ENCODE results near the gene GALNT10. TPM values are rescaled to one million over a fixed set of nuclear protein-coding genes. Genes with fewer than 3 reads are reported as not detected.

The GALNT10 gene
- total and polyA plus RNA-seq, 2 of the 4 experiments (the other 2 are of a cell fraction): 46.2 to 67.0 TPM

DNA sequence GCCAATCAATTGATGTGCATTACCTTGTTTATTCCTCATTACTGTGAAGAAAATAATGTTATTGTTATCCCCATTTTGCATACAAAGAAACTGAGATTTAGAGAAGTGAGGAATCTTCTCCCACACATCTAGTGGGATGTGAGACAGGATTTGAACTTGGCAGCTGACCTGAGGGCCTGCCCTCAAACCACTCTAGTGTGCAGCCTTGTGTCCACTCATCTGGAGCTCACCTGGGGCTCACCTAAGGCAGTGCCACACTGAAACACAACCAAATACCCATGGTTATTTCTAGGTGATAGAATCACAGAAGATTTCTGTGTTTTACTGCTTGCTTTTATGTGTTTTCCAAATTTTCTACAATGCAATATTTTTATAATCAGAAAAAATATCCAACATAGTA lies 160.6 kb downstream of the GALNT10 start:
- no peak overlapping the region for H2AK5ac ChIP-seq (ENCODE audit: low read depth, low read length)
- ATAC-seq (ENCODE audit: low read depth) (no peak), DNase-seq (no peak)
- H3K4me2 ChIP-seq (ENCODE audit: low read depth, low read length): no peak overlapping the region
- no peak overlapping the region for H3K56ac ChIP-seq (ENCODE audit: extremely low read depth, insufficient read depth, low read length)
- in situ Hi-C loops (cut with MboI; ENCODE audit: low sequenced_read_pairs): no loop called here
- POLR2A ChIA-PET (ENCODE audit: unreplicated experiment): no interaction called here
- H4K8ac ChIP-seq (ENCODE audit: low read depth in 2 of 2, low read length in 2 of 2): no peak overlapping the region
- peaks cover 19% of the 10 kb centered on the region for H3K4me1 ChIP-seq (ENCODE audit: control insufficient read depth, insufficient read depth, low read length)
- no peak overlapping the region for H3K9ac ChIP-seq (ENCODE audit: low read depth, low read length)
- peaks cover 12 to 50% of the 10 kb centered on the region in 2 experiments; a peak in 3 of 4 replicates for H3K79me1 ChIP-seq (ENCODE audit: low read depth in 1 of 2, low read length in 2 of 2)
- no peaks in the 10 kb centered on the region for H4K20me1 ChIP-seq (ENCODE audit: insufficient read depth, low read length)
- peaks cover 30% of the 10 kb centered on the region for H3K9me1 ChIP-seq (ENCODE audit: insufficient read depth, low read length)
- H3K27me3 ChIP-seq (ENCODE audit: control insufficient read depth, insufficient read depth, low read length): no peaks in the 10 kb centered on the region
- no peak overlapping the region for H3K14ac ChIP-seq (replicated peaks; ENCODE audit: low read depth, low read length)
- H2BK120ac ChIP-seq (ENCODE audit: low read depth, low read length): no peak overlapping the region
- no peak overlapping the region for H3K27ac ChIP-seq (ENCODE audit: insufficient read depth, low read length)
- H3K36me3 ChIP-seq (ENCODE audit: control insufficient read depth, insufficient read depth, low read length): no peaks in the 10 kb centered on the region
- BruUV-seq (replicated peaks): no TSS peak
- intact Hi-C loops (cut with micrococcal nuclease): no loop called here
- no peak overlapping the region for H2BK5ac ChIP-seq (ENCODE audit: low read depth, low read length, poor library complexity, severe bottlenecking)
- H3K9me3 ChIP-seq (ENCODE audit: control insufficient read depth, insufficient read depth, low read length): no peaks in the 10 kb centered on the region
- TF ChIP-seq, protein P1, sequence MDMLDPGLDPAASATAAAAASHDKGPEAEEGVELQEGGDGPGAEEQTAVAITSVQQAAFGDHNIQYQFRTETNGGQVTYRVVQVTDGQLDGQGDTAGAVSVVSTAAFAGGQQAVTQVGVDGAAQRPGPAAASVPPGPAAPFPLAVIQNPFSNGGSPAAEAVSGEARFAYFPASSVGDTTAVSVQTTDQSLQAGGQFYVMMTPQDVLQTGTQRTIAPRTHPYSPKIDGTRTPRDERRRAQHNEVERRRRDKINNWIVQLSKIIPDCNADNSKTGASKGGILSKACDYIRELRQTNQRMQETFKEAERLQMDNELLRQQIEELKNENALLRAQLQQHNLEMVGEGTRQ (IDR thresholded peaks at IDR 0.05; ENCODE audit: low read depth, low read length): no peak
- TF ChIP-seq RCOR1 (IDR thresholded peaks at IDR 0.05; ENCODE audit: insufficient replicate concordance, low read length) (no peak), CHD1 (IDR thresholded peaks at IDR 0.05; ENCODE audit: low read depth, low read length) (no peak), MAZ (IDR thresholded peaks at IDR 0.05; ENCODE audit: borderline replicate concordance, low read depth, low read length) (no peak), MAFK (IDR thresholded peaks at IDR 0.05; ENCODE audit: low read depth, low read length) (no peak), SMC3 (IDR thresholded peaks at IDR 0.05; ENCODE audit: low read depth, low read length) (no peak)
- H3K4ac ChIP-seq (ENCODE audit: low read depth, low read length): no peak overlapping the region
- no peak overlapping the region for H3K23ac ChIP-seq (ENCODE audit: low read depth, low read length)
- no peak overlapping the region for H4K5ac ChIP-seq (ENCODE audit: low read depth, low read length)
- H2BK15ac ChIP-seq (ENCODE audit: low read depth, low read length): no peak overlapping the region
- no peak overlapping the region for H3K4me3 ChIP-seq (ENCODE audit: insufficient read depth, low read depth, low read length)
- H2BK20ac ChIP-seq (ENCODE audit: low read depth, low read length): no peak overlapping the region
- no peak overlapping the region for H2AFZ ChIP-seq (replicated peaks; ENCODE audit: low read length, poor library complexity)
- dilution Hi-C loops (cut with HindIII; ENCODE audit: low sequenced_read_pairs, unreplicated experiment): no loop called here
- no peak overlapping the region for H3K18ac ChIP-seq (ENCODE audit: low read depth, low read length)
- no peak overlapping the region for H2AK9ac ChIP-seq (replicated peaks; ENCODE audit: low read depth, low read length, poor library complexity)
- H4K91ac ChIP-seq (ENCODE audit: insufficient read depth, low read depth, low read length): no peak overlapping the region
- CTCF ChIA-PET: no interaction called here

Data from IMR-90 (cell line).